ENCODE data around the gene GATB.

Gene GATB

GRCh38 chr4:151729731-151730559 lies 30.9 kb downstream of the GATB start:
- DNase-seq = no peak

GRCh38 chr4:151728679-151729078 lies 32.1 kb downstream of the GATB start:
- no peak for DNase-seq

- DNase-seq = no peak
Measured at GRCh38 chr4:151728006-151728405, 32.8 kb downstream of the GATB start.

- DNase-seq = no peak
Measured at GRCh38 chr4:151727365-151727764, 33.4 kb downstream of the GATB start.

GRCh38 chr4:151725087-151725486 lies 35.7 kb downstream of the GATB start:
- no peak for DNase-seq

GRCh38 chr4:151721916-151722315 lies 38.9 kb downstream of the GATB start:
- no peak for DNase-seq

GRCh38 chr4:151721466-151721865 lies 39.3 kb downstream of the GATB start:
- DNase-seq = no peak

- DNase-seq = no peak
Measured at GRCh38 chr4:151719956-151720334, 40.9 kb downstream of the GATB start.

- DNase-seq = no peak
Measured at GRCh38 chr4:151718984-151719955, 41.5 kb downstream of the GATB start.

GRCh38 chr4:151717909-151718628 lies 42.7 kb downstream of the GATB start:
- DNase-seq = no peak

GRCh38 chr4:151717314-151717713 lies 43.5 kb downstream of the GATB start:
- no peak for DNase-seq

GRCh38 chr4:151716324-151716723 lies 44.5 kb downstream of the GATB start:
- no peak for DNase-seq

- DNase-seq = no peak
Measured at GRCh38 chr4:151715881-151716280, 44.9 kb downstream of the GATB start.

GRCh38 chr4:151712777-151713176 lies 48.0 kb downstream of the GATB start:
- DNase-seq = no peak

- DNase-seq = no peak
Measured at GRCh38 chr4:151711646-151712045, 49.2 kb downstream of the GATB start.

GRCh38 chr4:151709587-151709986 lies 51.2 kb downstream of the GATB start:
- DNase-seq = no peak

- no peak for DNase-seq
Measured at GRCh38 chr4:151709071-151709470, 51.7 kb downstream of the GATB start.

GRCh38 chr4:151708100-151708499 lies 52.7 kb downstream of the GATB start:
- no peak for DNase-seq

- DNase-seq = no peak
Measured at GRCh38 chr4:151703401-151703800, 57.4 kb downstream of the GATB start.

- DNase-seq = no peak
Measured at GRCh38 chr4:151702256-151702655, 58.6 kb downstream of the GATB start.

GRCh38 chr4:151700566-151701316 lies 60.1 kb downstream of the GATB start:
- DNase-seq = no peak

- DNase-seq = no peak
Measured at GRCh38 chr4:151698213-151698612, 62.6 kb downstream of the GATB start.

Measured in fibroblast of skin of scalp (primary cell).